IMR-90 (cell line): ENCODE measurements around the gene SLC2A8. TPM values are rescaled to one million over a fixed set of nuclear protein-coding genes. Genes with fewer than 3 reads are reported as not detected.

Experiments
- ATAC-seq: fragments of 200-7000 bp; cut with Tn5 transposase; 2 replicates; pipeline ENCODE4 v1.9.1; 2020; ENCODE audit warnings: low read depth, mild to moderate bottlenecking, moderate library complexity
- BruUV-seq: library from RNA; stranded (reverse); fragments of 400-500 nt; replicated peaks from 2 replicates; lab custom pipeline; 2021; lab: Mats Ljungman, UMichigan
- CTCF ChIA-PET: fragments of 300-600 bp; formaldehyde crosslinking; extraction: SDS; loops from one replicate; lab custom pipeline; 2021; ENCODE audit warnings: antibody characterized with exemption; lab: Yijun Ruan, JAX
- POLR2A ChIA-PET: fragments of 300-600 bp; sonication (Branson Sonifier 250); formaldehyde crosslinking; loops from one replicate; lab custom pipeline; 2022; ENCODE audit warnings: antibody characterized with exemption; ENCODE audit not compliant: unreplicated experiment; lab: Charles Lee
- DNase-seq: peaks from one replicate; pipeline ENCODE4 v3.0.0; 2013
- H2AFZ ChIP-seq: replicated peaks from 2 replicates; pipeline ENCODE3; 2013; ENCODE audit warnings: low read length, mild to moderate bottlenecking; ENCODE audit not compliant: poor library complexity
- H2AK5ac ChIP-seq: 2 replicates; pipeline ENCODE4 v1.6.1; 2013; ENCODE audit warnings: low read depth, low read length, inconsistent platforms
- H2AK9ac ChIP-seq: replicated peaks from 2 replicates; pipeline ENCODE3; 2013; ENCODE audit warnings: mild to moderate bottlenecking, low read depth, low read length, moderate library complexity; ENCODE audit not compliant: poor library complexity
- H2BK120ac ChIP-seq: 2 replicates; pipeline ENCODE4 v1.6.1; 2013; ENCODE audit warnings: low read depth, low read length, inconsistent platforms
- H2BK15ac ChIP-seq: 3 replicates; pipeline ENCODE4 v1.6.1; 2013; ENCODE audit warnings: low read depth, low read length, inconsistent platforms
- H2BK20ac ChIP-seq: 2 replicates; pipeline ENCODE4 v1.6.1; 2013; ENCODE audit warnings: low read depth, mild to moderate bottlenecking, inconsistent platforms, low read length, moderate library complexity
- H2BK5ac ChIP-seq: 2 replicates; pipeline ENCODE4 v1.6.1; 2013; ENCODE audit warnings: mild to moderate bottlenecking, low read depth, low read length, inconsistent platforms; ENCODE audit not compliant: poor library complexity, severe bottlenecking
- H3K14ac ChIP-seq: replicated peaks from 2 replicates; pipeline ENCODE4 v1.6.1; 2013; ENCODE audit warnings: low read depth, low read length, inconsistent platforms
- H3K18ac ChIP-seq: 2 replicates; pipeline ENCODE4 v1.6.1; 2013; ENCODE audit warnings: low read depth, low read length, control low read depth
- H3K23ac ChIP-seq: 2 replicates; pipeline ENCODE4 v1.6.1; 2013; ENCODE audit warnings: low read depth, low read length, inconsistent platforms
- H3K27ac ChIP-seq: 2 replicates; pipeline ENCODE4 v1.5.1; 2013; ENCODE audit warnings: mild to moderate bottlenecking, control low read depth, low read length; ENCODE audit not compliant: insufficient read depth
- H3K27me3 ChIP-seq: 2 replicates; pipeline ENCODE4 v1.6.1; 2013; ENCODE audit warnings: low read length; ENCODE audit not compliant: control insufficient read depth, insufficient read depth
- H3K36me3 ChIP-seq: 2 replicates; pipeline ENCODE4 v1.6.1; 2013; ENCODE audit warnings: low read length, mixed read lengths; ENCODE audit not compliant: control insufficient read depth, insufficient read depth
- H3K4ac ChIP-seq: 2 replicates; pipeline ENCODE4 v1.6.1; 2013; ENCODE audit warnings: low read depth, low read length, inconsistent platforms
- H3K4me1 ChIP-seq: 2 replicates; pipeline ENCODE4 v1.6.1; 2013; ENCODE audit warnings: low read length, mixed read lengths; ENCODE audit not compliant: control insufficient read depth, insufficient read depth
- H3K4me2 ChIP-seq: 2 replicates; pipeline ENCODE4 v1.6.1; 2013; ENCODE audit warnings: low read depth, mild to moderate bottlenecking, control low read depth, low read length, moderate library complexity
- H3K4me3 ChIP-seq: 2 replicates; pipeline ENCODE4 v1.5.1; 2013; ENCODE audit warnings: low read depth, mild to moderate bottlenecking, control low read depth, low read length, moderate library complexity; ENCODE audit not compliant: insufficient read depth
- H3K56ac ChIP-seq: 2 replicates; pipeline ENCODE4 v1.6.1; 2013; ENCODE audit warnings: low read length, inconsistent platforms; ENCODE audit not compliant: insufficient read depth; ENCODE audit errors: extremely low read depth
- H3K79me1 ChIP-seq, 2 experiments: 2 replicates each; pipeline ENCODE4 v1.6.1; 2013; ENCODE audit warnings: low read length in 2 of 2, inconsistent platforms in 1 of 2, low read depth in 1 of 2
- H3K9ac ChIP-seq: 2 replicates; pipeline ENCODE4 v1.6.1; 2013; ENCODE audit warnings: low read depth, low read length, control low read depth
- H3K9me1 ChIP-seq: 2 replicates; pipeline ENCODE4 v1.6.1; 2013; ENCODE audit warnings: low read length, inconsistent platforms; ENCODE audit not compliant: insufficient read depth
- H3K9me3 ChIP-seq: 2 replicates; pipeline ENCODE4 v1.6.1; 2013; ENCODE audit warnings: low read length; ENCODE audit not compliant: control insufficient read depth, insufficient read depth
- H4K20me1 ChIP-seq: 2 replicates; pipeline ENCODE4 v1.6.1; 2013; ENCODE audit warnings: low read length, inconsistent platforms; ENCODE audit not compliant: insufficient read depth
- H4K5ac ChIP-seq: 2 replicates; pipeline ENCODE4 v1.6.1; 2013; ENCODE audit warnings: mild to moderate bottlenecking, low read depth, low read length, control low read depth
- H4K8ac ChIP-seq, 2 experiments: 2 replicates each; pipeline ENCODE4 v1.6.1; 2013; ENCODE audit warnings: low read depth in 2 of 2, low read length in 2 of 2, control low read depth in 1 of 2, inconsistent platforms in 1 of 2
- H4K91ac ChIP-seq: 2 replicates; pipeline ENCODE4 v1.6.1; 2013; ENCODE audit warnings: low read depth, low read length, inconsistent platforms; ENCODE audit not compliant: insufficient read depth
- BHLHE40 ChIP-seq: fragments of 150-350 bp; IDR thresholded peaks from 2 replicates; pipeline ENCODE4 v1.6.1; 2016; ENCODE audit warnings: mild to moderate bottlenecking, low read depth, low read length
- CEBPB ChIP-seq: IDR thresholded peaks from 2 replicates; pipeline ENCODE4 v1.6.1; 2012; ENCODE audit warnings: low read depth, low read length, improper control_type of control experiment
- CHD1 ChIP-seq: IDR thresholded peaks from 2 replicates; pipeline ENCODE4 v1.6.1; 2012; ENCODE audit warnings: low read depth, low read length, improper control_type of control experiment
- ELK1 ChIP-seq: fragments of 150-350 bp; IDR thresholded peaks from 2 replicates; pipeline ENCODE4 v1.6.1; 2016; ENCODE audit warnings: low read depth, mild to moderate bottlenecking, low read length, moderate library complexity, borderline replicate concordance
- FOS ChIP-seq: fragments of 150-350 bp; IDR thresholded peaks from 2 replicates; pipeline ENCODE4 v1.6.1; 2016; ENCODE audit warnings: low read depth, low read length
- MAFK ChIP-seq: IDR thresholded peaks from 2 replicates; pipeline ENCODE4 v1.6.1; 2012; ENCODE audit warnings: low read depth, low read length, improper control_type of control experiment
- MAZ ChIP-seq: IDR thresholded peaks from 2 replicates; pipeline ENCODE4 v1.6.1; 2012; ENCODE audit warnings: low read depth, mild to moderate bottlenecking, low read length, improper control_type of control experiment, moderate library complexity, borderline replicate concordance
- MXI1 ChIP-seq: IDR thresholded peaks from 2 replicates; pipeline ENCODE4 v1.6.1; 2012; ENCODE audit warnings: low read depth, mild to moderate bottlenecking, low read length, moderate library complexity, borderline replicate concordance
- NFE2L2 ChIP-seq: fragments of 150-350 bp; IDR thresholded peaks from 2 replicates; pipeline ENCODE4 v1.6.1; 2016; ENCODE audit warnings: low read depth, mild to moderate bottlenecking, low read length
- POLR2A ChIP-seq: IDR thresholded peaks from 2 replicates; pipeline ENCODE4 v1.6.1; 2012; ENCODE audit warnings: mild to moderate bottlenecking, low read depth, low read length
- RAD21 ChIP-seq: IDR thresholded peaks from 2 replicates; pipeline ENCODE4 v1.6.1; 2012; ENCODE audit warnings: low read length, improper control_type of control experiment
- RCOR1 ChIP-seq: IDR thresholded peaks from 2 replicates; pipeline ENCODE4 v1.6.1; 2012; ENCODE audit warnings: mild to moderate bottlenecking, low read length, improper control_type of control experiment; ENCODE audit not compliant: insufficient replicate concordance
- RFX5 ChIP-seq: IDR thresholded peaks from 2 replicates; pipeline ENCODE4 v1.8.0; 2012; ENCODE audit warnings: low read depth, mild to moderate bottlenecking, low read length, moderate library complexity
- SMC3 ChIP-seq: fragments of 150-350 bp; IDR thresholded peaks from 2 replicates; pipeline ENCODE4 v1.6.1; 2016; ENCODE audit warnings: low read depth, mild to moderate bottlenecking, antibody characterized with exemption, low read length, moderate library complexity
- USF2 ChIP-seq: fragments of 150-350 bp; IDR thresholded peaks from 2 replicates; pipeline ENCODE4 v1.6.1; 2017; ENCODE audit warnings: mild to moderate bottlenecking, antibody characterized with exemption, low read length, low read depth
- WGBS, 2 experiments: methylation state at CpG; one replicate each; pipeline versions ENCODE4 v1.1.5 to v1.1.7; 2013; ENCODE audit warnings: missing lambda C conversion rate in 2 of 2; ENCODE audit not compliant: insufficient read length in 1 of 2; ENCODE audit errors: extremely low coverage in 2 of 2; 5-methylcytosine and 5-hydroxymethylcytosine counted together
- dilution Hi-C: fragments of 300-500 bp; cut with HindIII; formaldehyde crosslinking; loops from one replicate; pipeline ENCODE4 v1.14.3; 2018; ENCODE audit warnings: low sequenced_read_pairs; ENCODE audit not compliant: unreplicated experiment
- in situ Hi-C: fragments of 300-500 bp; cut with MboI; formaldehyde crosslinking; loops from 3 replicates; pipeline ENCODE4 v1.14.3; 2019; ENCODE audit warnings: low sequenced_read_pairs, inconsistent platforms, mixed read lengths
- intact Hi-C: fragments of 100-400 bp; cut with micrococcal nuclease; formaldehyde crosslinking; loops from 2 replicates; pipeline ENCODE4 v1.10.0; 2022
- polyA plus RNA-seq, 3 experiments: library from polyadenylated mRNA; depleted of rRNA; stranded (reverse); fragments of >200 nt; gene quantifications; 2 replicates each; pipeline ENCODE4 v1.2.3, GENCODE V29; 2012; ENCODE audit warnings: low replicate concordance in 1 of 3
- total RNA-seq: library from RNA; depleted of rRNA; stranded (reverse); fragments of >200 nt; gene quantifications from 2 replicates; pipeline ENCODE4 v1.2.3, GENCODE V29; 2012
- TF ChIP-seq, protein P1 (sequence below): conservative IDR thresholded peaks from 2 replicates; pipeline ENCODE4 v1.5.1; 2012; ENCODE audit warnings: mild to moderate bottlenecking, low read depth, low read length, improper control_type of control experiment

SLC2A8 gene
- total and polyA plus RNA-seq, 2 of the 4 experiments (the other 2 are of a cell fraction): 9.0 to 12.0 TPM

GRCh38 chr9:127349483-127350113 lies 47.4 kb upstream of the SLC2A8 start:
- no peak overlapping the region for H3K4ac ChIP-seq
- no peak overlapping the region for H2BK5ac ChIP-seq
- ATAC-seq: no peak
- H3K23ac ChIP-seq: no peak overlapping the region
- ChIA-PET POLR2A (no interaction called here), CTCF (no interaction called here)
- peaks cover 2% of the 10 kb centered on the region for H3K4me1 ChIP-seq
- H4K8ac ChIP-seq: no peak overlapping the region
- no peaks in the 10 kb centered on the region for H3K9me3 ChIP-seq
- no peak overlapping the region for H2AFZ ChIP-seq
- in situ Hi-C loops (no loop called here), intact Hi-C loops (loop anchor here (2.0 kb wide), 1 partner anchor 145 kb away; no protein-coding TSS in a partner anchor), dilution Hi-C loops (no loop called here)
- H2BK120ac ChIP-seq: no peak overlapping the region
- H3K36me3 ChIP-seq: no peaks in the 10 kb centered on the region
- no peaks in the 10 kb centered on the region for H3K27me3 ChIP-seq
- H2AK5ac ChIP-seq: no peak overlapping the region
- no peak overlapping the region for H3K18ac ChIP-seq
- H4K20me1 ChIP-seq: no peaks in the 10 kb centered on the region
- H3K14ac ChIP-seq: no peak overlapping the region
- no peak overlapping the region for H2AK9ac ChIP-seq
- no peak for DNase-seq
- 73% methylated on average over 2 of the region's 12 CpGs; no CpG with 5 or more reads in 1 of the 2 experiments for WGBS, 2 experiments
- no peak overlapping the region for H2BK20ac ChIP-seq
- H3K79me1 ChIP-seq: no peaks in the 10 kb centered on the region
- no TSS peak for BruUV-seq
- no peaks in the 10 kb centered on the region; the same call in 1 of the 2 replicates for H3K9me1 ChIP-seq
- no peak overlapping the region for H3K4me2 ChIP-seq
- no peak overlapping the region for H3K9ac ChIP-seq
- no peak for TF ChIP-seq RAD21
- TF ChIP-seq, protein P1, sequence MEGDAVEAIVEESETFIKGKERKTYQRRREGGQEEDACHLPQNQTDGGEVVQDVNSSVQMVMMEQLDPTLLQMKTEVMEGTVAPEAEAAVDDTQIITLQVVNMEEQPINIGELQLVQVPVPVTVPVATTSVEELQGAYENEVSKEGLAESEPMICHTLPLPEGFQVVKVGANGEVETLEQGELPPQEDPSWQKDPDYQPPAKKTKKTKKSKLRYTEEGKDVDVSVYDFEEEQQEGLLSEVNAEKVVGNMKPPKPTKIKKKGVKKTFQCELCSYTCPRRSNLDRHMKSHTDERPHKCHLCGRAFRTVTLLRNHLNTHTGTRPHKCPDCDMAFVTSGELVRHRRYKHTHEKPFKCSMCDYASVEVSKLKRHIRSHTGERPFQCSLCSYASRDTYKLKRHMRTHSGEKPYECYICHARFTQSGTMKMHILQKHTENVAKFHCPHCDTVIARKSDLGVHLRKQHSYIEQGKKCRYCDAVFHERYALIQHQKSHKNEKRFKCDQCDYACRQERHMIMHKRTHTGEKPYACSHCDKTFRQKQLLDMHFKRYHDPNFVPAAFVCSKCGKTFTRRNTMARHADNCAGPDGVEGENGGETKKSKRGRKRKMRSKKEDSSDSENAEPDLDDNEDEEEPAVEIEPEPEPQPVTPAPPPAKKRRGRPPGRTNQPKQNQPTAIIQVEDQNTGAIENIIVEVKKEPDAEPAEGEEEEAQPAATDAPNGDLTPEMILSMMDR: no peak
- no peak for TF ChIP-seq BHLHE40
- TF ChIP-seq FOS: no peak
- no peak for TF ChIP-seq ELK1
- no peak for TF ChIP-seq USF2
- no peak for TF ChIP-seq CHD1
- no peak for TF ChIP-seq MAZ
- no peak for TF ChIP-seq MAFK
- no peak for TF ChIP-seq POLR2A
- TF ChIP-seq MXI1: no peak
- TF ChIP-seq NFE2L2: no peak
- no peak for TF ChIP-seq RFX5
- TF ChIP-seq CEBPB: no peak
- no peak for TF ChIP-seq RCOR1
- TF ChIP-seq SMC3: no peak
- no peak overlapping the region for H4K91ac ChIP-seq
- H4K5ac ChIP-seq: no peak overlapping the region
- no peak overlapping the region for H2BK15ac ChIP-seq
- no peak overlapping the region for H3K27ac ChIP-seq
- H3K4me3 ChIP-seq: no peak overlapping the region
- H3K56ac ChIP-seq: no peak overlapping the region
